ENCODE results near the gene ATR.

ATR gene

GRCh38 chr3:142502187-142502985 lies 76.1 kb downstream of the ATR start:
- Histone ChIP-seq H3K27me3 (replicated peaks; ENCODE audit: control insufficient read depth, insufficient read depth, low read length) (no peaks in the 10 kb centered on the region), H3K4me3 (replicated peaks; ENCODE audit: low read depth, low read length) (no peak overlapping the region), H3K36me3 (ENCODE audit: control insufficient read depth, insufficient read depth, low read length) (peaks cover 6% of the 10 kb centered on the region)
- DNase-seq (ENCODE audit: extremely low read depth, insufficient read length) = no peak
- no peak for TF ChIP-seq CTCF (IDR thresholded peaks at IDR 0.05; ENCODE audit: insufficient read depth, low read length, poor library complexity, severe bottlenecking)

GRCh38 chr3:142501004-142501926 lies 77.3 kb downstream of the ATR start:
- no peak for DNase-seq (ENCODE audit: extremely low read depth, insufficient read length)
- Histone ChIP-seq H3K27me3 (replicated peaks; ENCODE audit: control insufficient read depth, insufficient read depth, low read length) (no peaks in the 10 kb centered on the region), H3K36me3 (ENCODE audit: control insufficient read depth, insufficient read depth, low read length) (peaks cover 5% of the 10 kb centered on the region), H3K4me3 (replicated peaks; ENCODE audit: low read depth, low read length) (no peak overlapping the region)
- TF ChIP-seq CTCF (IDR thresholded peaks at IDR 0.05; ENCODE audit: insufficient read depth, low read length, poor library complexity, severe bottlenecking) = no peak

- H3K4me3 ChIP-seq (replicated peaks; ENCODE audit: low read depth, low read length) = no peak overlapping the region
- H3K27me3 ChIP-seq (replicated peaks; ENCODE audit: control insufficient read depth, insufficient read depth, low read length) = no peaks in the 10 kb centered on the region
- no peak for TF ChIP-seq CTCF (IDR thresholded peaks at IDR 0.05; ENCODE audit: insufficient read depth, low read length, poor library complexity, severe bottlenecking)
- peaks cover 5% of the 10 kb centered on the region for H3K36me3 ChIP-seq (ENCODE audit: control insufficient read depth, insufficient read depth, low read length)
- no peak for DNase-seq (ENCODE audit: extremely low read depth, insufficient read length)
These were observed 78.3 kb downstream of the ATR start for GRCh38 chr3:142500211-142500610.

- H3K36me3 ChIP-seq (ENCODE audit: control insufficient read depth, insufficient read depth, low read length) = peaks cover 5% of the 10 kb centered on the region
- H3K27me3 ChIP-seq (replicated peaks; ENCODE audit: control insufficient read depth, insufficient read depth, low read length) = no peaks in the 10 kb centered on the region
- no peak overlapping the region for H3K4me3 ChIP-seq (replicated peaks; ENCODE audit: low read depth, low read length)
- DNase-seq (ENCODE audit: extremely low read depth, insufficient read length) = peak; percentile 6
- no peak for TF ChIP-seq CTCF (IDR thresholded peaks at IDR 0.05; ENCODE audit: insufficient read depth, low read length, poor library complexity, severe bottlenecking)
These were observed 79.9 kb downstream of the ATR start for GRCh38 chr3:142498397-142499180.

GRCh38 chr3:142497729-142498128 lies 80.8 kb downstream of the ATR start:
- Histone ChIP-seq H3K4me3 (replicated peaks; ENCODE audit: low read depth, low read length) (no peak overlapping the region), H3K27me3 (replicated peaks; ENCODE audit: control insufficient read depth, insufficient read depth, low read length) (no peaks in the 10 kb centered on the region), H3K36me3 (ENCODE audit: control insufficient read depth, insufficient read depth, low read length) (peaks cover 5% of the 10 kb centered on the region)
- TF ChIP-seq CTCF (IDR thresholded peaks at IDR 0.05; ENCODE audit: insufficient read depth, low read length, poor library complexity, severe bottlenecking) = no peak
- no peak for DNase-seq (ENCODE audit: extremely low read depth, insufficient read length)
